PFSK-1 (cell line): Measurements from ENCODE around the gene NPY2R.

ENCODE experiments used
- FOXP2 ChIP-seq: optimal IDR thresholded peaks from 2 replicates; pipeline ENCODE3; 2011; ENCODE audit warnings: borderline replicate concordance, control low read depth, inconsistent platforms; ENCODE audit not compliant: insufficient read depth; ENCODE audit errors: extremely low read length, extremely low read depth
- POLR2AphosphoS5 ChIP-seq: IDR thresholded peaks from 2 replicates; pipeline ENCODE4 v1.6.1; 2012; ENCODE audit warnings: low read depth, mild to moderate bottlenecking, control low read depth, low read length, moderate library complexity
- REST ChIP-seq, 2 experiments: IDR thresholded peaks; 2 replicates each; pipeline versions ENCODE4 v1.6.1 to v1.8.0; 2011 to 2012; ENCODE audit warnings: low read depth in 2 of 2, low read length in 2 of 2, control low read depth in 1 of 2, inconsistent platforms in 1 of 2, mild to moderate bottlenecking in 1 of 2, moderate library complexity in 1 of 2; ENCODE audit not compliant: insufficient read depth in 1 of 2
- SIN3A ChIP-seq: IDR thresholded peaks from 2 replicates; pipeline ENCODE4 v1.6.1; 2012; ENCODE audit warnings: mild to moderate bottlenecking, low read length, moderate library complexity, borderline replicate concordance; ENCODE audit not compliant: insufficient read depth
- TAF1 ChIP-seq: IDR thresholded peaks from 2 replicates; pipeline ENCODE4 v1.6.1; 2012; ENCODE audit warnings: low read length, control low read depth, borderline replicate concordance; ENCODE audit not compliant: insufficient read depth

The NPY2R gene

GRCh38 chr4:155263480-155263879 lies 55.0 kb downstream of the NPY2R start:
- no peak for TF ChIP-seq POLR2AphosphoS5
- TF ChIP-seq TAF1: no peak
- no peak for TF ChIP-seq REST (IDR thresholded peaks at IDR 0.05; ENCODE audit: insufficient read depth in 1 of 2, low read depth in 2 of 2, low read length in 2 of 2)
- TF ChIP-seq FOXP2: no peak
- no peak for TF ChIP-seq SIN3A

- TF ChIP-seq REST (IDR thresholded peaks at IDR 0.05; ENCODE audit: insufficient read depth in 1 of 2, low read depth in 2 of 2, low read length in 2 of 2) (no peak), FOXP2 (no peak)
Observed at GRCh38 chr4:155265113-155265512, 56.7 kb downstream of the NPY2R start.
